Hepatic stellate cell (primary cell): ENCODE results near the gene TACC2.

Experiments used
- DNase-seq: peaks from one replicate; pipeline ENCODE4 v3.0.0; 2011; ENCODE audit warnings: low spot score

TACC2 gene

GRCh38 chr10:122276611-122277208, 287.7 kb downstream of the TACC2 start:
- DNase-seq: no peak

- DNase-seq: no peak
Observed at GRCh38 chr10:122277526-122278136, 288.7 kb downstream of the TACC2 start.

GRCh38 chr10:122279725-122280141, 290.8 kb downstream of the TACC2 start:
- DNase-seq: no peak

- DNase-seq: no peak
Observed at GRCh38 chr10:122280156-122280555, 291.2 kb downstream of the TACC2 start.

GRCh38 chr10:122281018-122281626, 292.2 kb downstream of the TACC2 start:
- no peak for DNase-seq

GRCh38 chr10:122281751-122282150, 292.8 kb downstream of the TACC2 start:
- DNase-seq: no peak

- peak; percentile 63 for DNase-seq
Observed at GRCh38 chr10:122282253-122282671, 293.3 kb downstream of the TACC2 start.

GRCh38 chr10:122282909-122283308, 293.9 kb downstream of the TACC2 start:
- no peak for DNase-seq

- DNase-seq: no peak
Observed at GRCh38 chr10:122285506-122286444, 296.8 kb downstream of the TACC2 start.

GRCh38 chr10:122286867-122287266, 297.9 kb downstream of the TACC2 start:
- DNase-seq: no peak

- DNase-seq: no peak
Observed at GRCh38 chr10:122287570-122287969, 298.6 kb downstream of the TACC2 start.

GRCh38 chr10:122288262-122288661, 299.3 kb downstream of the TACC2 start:
- no peak for DNase-seq

GRCh38 chr10:122288917-122289316, 300.0 kb downstream of the TACC2 start:
- no peak for DNase-seq

- no peak for DNase-seq
Observed at GRCh38 chr10:122290334-122290733, 301.4 kb downstream of the TACC2 start.

GRCh38 chr10:122290833-122291532, 302.0 kb downstream of the TACC2 start:
- DNase-seq: no peak

GRCh38 chr10:122291739-122292138, 302.8 kb downstream of the TACC2 start:
- DNase-seq: no peak

- DNase-seq: no peak
Observed at GRCh38 chr10:122292376-122292775, 303.4 kb downstream of the TACC2 start.

GRCh38 chr10:122293156-122293960, 304.4 kb downstream of the TACC2 start:
- DNase-seq: no peak

- DNase-seq: no peak
Observed at GRCh38 chr10:122293961-122294380, 305.0 kb downstream of the TACC2 start.

GRCh38 chr10:122294511-122295450, 305.8 kb downstream of the TACC2 start:
- no peak for DNase-seq
